K562 (cell line): ENCODE results near the gene KCNB1. TPM values are rescaled to one million over a fixed set of nuclear protein-coding genes. Genes with fewer than 3 reads are reported as not detected.

Experiments
- ATAC-seq: fragments of 200-7000 bp; cut with Tn5 transposase; 3 replicates; pipeline ENCODE4 v1.9.1; 2020; ENCODE audit warnings: moderate library complexity
- BruUV-seq: library from RNA; stranded (reverse); fragments of 400-500 nt; replicated peaks from 2 replicates; lab custom pipeline; 2021; lab: Mats Ljungman, UMichigan
- CTCF ChIA-PET: fragments of 300-600 bp; formaldehyde crosslinking; extraction: SDS; loops from one replicate; lab custom pipeline; 2021; ENCODE audit warnings: low intra/inter-chr PET ratio; lab: Yijun Ruan, JAX
- POLR2A ChIA-PET: fragments of 300-600, 350-650 bp; sonication (Branson Sonifier 250); formaldehyde crosslinking; extraction: SDS; loops from one replicate; lab custom pipeline; 2021; ENCODE audit warnings: antibody characterized with exemption, inconsistent platforms; lab: Yijun Ruan, JAX
- DNase-seq, 4 experiments: peaks; one replicate each; pipeline versions ENCODE4 v3.0.0 to v3.0.0-alpha.2; 2011 to 2018; ENCODE audit warnings: low spot score in 3 of 4, mixed read lengths in 3 of 4; ENCODE audit errors: extremely low read depth in 1 of 4
- FAIRE-seq: peaks from 2 replicates; lab custom pipeline; 2011; peaks lifted over from hg19 to GRCh38; lab: Jason Lieb, UNC
- H2AFZ ChIP-seq: 2 replicates; pipeline ENCODE4 v1.6.0; 2011; ENCODE audit warnings: low read depth, low read length, control low read depth, inconsistent platforms
- H3K27ac ChIP-seq: fragments of 200-600 bp; 3 replicates; pipeline ENCODE4 v1.8.0; 2011; ENCODE audit warnings: low read depth, mild to moderate bottlenecking, control low read depth, inconsistent platforms, low read length, moderate library complexity, mixed read lengths; ENCODE audit errors: extremely low read depth
- H3K27me3 ChIP-seq, 2 experiments: fragments of 300-600 bp in 1 of 2; 2 replicates in 1 of 2; 3 replicates in 1 of 2; pipeline versions ENCODE4 v1.6.0 to v1.8.0; 2011; ENCODE audit warnings: inconsistent platforms in 2 of 2, low read length in 2 of 2, mild to moderate bottlenecking in 1 of 2, mixed read lengths in 1 of 2, moderate library complexity in 1 of 2; ENCODE audit not compliant: control insufficient read depth in 2 of 2, insufficient read depth in 2 of 2
- H3K36me3 ChIP-seq: fragments of 300-600 bp; 3 replicates; pipeline ENCODE4 v1.8.0; 2011; ENCODE audit warnings: mild to moderate bottlenecking, low read length, inconsistent platforms; ENCODE audit not compliant: control insufficient read depth, insufficient read depth
- H3K4me1 ChIP-seq, 2 experiments: fragments of 200-600 bp in 1 of 2; replicated peaks in 1 of 2; 2 replicates in 1 of 2; 3 replicates in 1 of 2; pipeline versions ENCODE4 v1.5.1 to v1.8.0; 2011; ENCODE audit warnings: inconsistent platforms in 2 of 2, low read length in 2 of 2, mild to moderate bottlenecking in 1 of 2, mixed read lengths in 1 of 2, moderate library complexity in 1 of 2; ENCODE audit not compliant: control insufficient read depth in 2 of 2, insufficient read depth in 2 of 2
- H3K4me2 ChIP-seq: 2 replicates; pipeline ENCODE4 v1.6.1; 2011; ENCODE audit warnings: low read length, control low read depth, inconsistent platforms, mixed read lengths; ENCODE audit not compliant: insufficient read depth
- H3K4me3 ChIP-seq: fragments of 200-600 bp; sonication (generic), shearing (Covaris generic); 2 replicates; pipeline ENCODE4 v1.5.1; 2016; ENCODE audit warnings: control low read depth, inconsistent platforms
- H3K79me2 ChIP-seq: fragments of 200-600 bp; 3 replicates; pipeline ENCODE4 v1.8.0; 2011; ENCODE audit warnings: low read length, inconsistent platforms; ENCODE audit not compliant: control insufficient read depth, insufficient read depth
- H3K9ac ChIP-seq, 2 experiments: 2 replicates each; pipeline versions ENCODE4 v1.6.0 to v1.6.1; 2011; ENCODE audit warnings: low read depth in 2 of 2, low read length in 2 of 2, control low read depth in 1 of 2, inconsistent platforms in 1 of 2, mild to moderate bottlenecking in 1 of 2, mixed read lengths in 1 of 2; ENCODE audit not compliant: insufficient read depth in 1 of 2
- H3K9me1 ChIP-seq: one replicate; pipeline ENCODE4 v1.6.0; 2011; ENCODE audit warnings: inconsistent platforms, mild to moderate bottlenecking, low read length, moderate library complexity; ENCODE audit not compliant: control insufficient read depth, insufficient read depth
- H3K9me3 ChIP-seq: replicated peaks from 2 replicates; pipeline ENCODE4 v1.5.1; 2011; ENCODE audit warnings: low read depth, low read length, inconsistent platforms; ENCODE audit not compliant: control insufficient read depth, insufficient read depth
- H4K20me1 ChIP-seq: replicated peaks from 2 replicates; pipeline ENCODE4 v1.6.1; 2011; ENCODE audit warnings: low read length, inconsistent platforms, mixed read lengths; ENCODE audit not compliant: control insufficient read depth, insufficient read depth
- BDP1 ChIP-seq: IDR thresholded peaks from 3 replicates; pipeline ENCODE4 v1.6.1; 2011; ENCODE audit not compliant: insufficient read length, insufficient read depth
- TCF15 ChIP-seq: fragments of 250-450 bp; sonication (Bioruptor Pico); IDR thresholded peaks from 2 replicates; pipeline ENCODE4 v1.8.0; 2022; ENCODE audit warnings: moderate library complexity, mild to moderate bottlenecking, inconsistent platforms
- USF1 ChIP-seq: sonication (generic); formaldehyde crosslinking; IDR thresholded peaks from 2 replicates; pipeline ENCODE4 v1.9.0; 2022; ENCODE audit warnings: mild to moderate bottlenecking, missing genetic modification reagents
- WGBS: fragments of 100-300 bp; shearing (Covaris generic); methylation state at CpG from one replicate; pipeline ENCODE4 v1.1.6; 2016; ENCODE audit warnings: low coverage, mixed read lengths; ENCODE audit not compliant: insufficient coverage; ENCODE audit errors: missing lambda C conversion rate; 5-methylcytosine and 5-hydroxymethylcytosine counted together
- in situ Hi-C: fragments of 300-500 bp; cut with MboI; formaldehyde crosslinking; loops from 4 replicates; pipeline ENCODE4 v1.15.0; 2018; ENCODE audit warnings: inconsistent platforms, mixed read lengths
- intact Hi-C: fragments of 100-400 bp; cut with micrococcal nuclease; formaldehyde crosslinking; loops from 2 replicates; pipeline ENCODE4 v1.14.2; 2022
- polyA plus RNA-seq, 8 experiments: library from polyadenylated mRNA; depleted of rRNA in 4 of 8; stranded (reverse) in 5 of 8; unstranded in 3 of 8; fragments of >200 nt; fragmentation: Nextera tagmentation in 2 of 8; fragmentation: Illumina TruSeq in 1 of 8; extraction: Ambion mirVana in 2 of 8; extraction: Trizol in 1 of 8; gene quantifications; 2 replicates each; pipeline versions ENCODE4 v1.2.1 to v1.2.3, GENCODE V29; 2011 to 2014; ENCODE audit warnings: inconsistent platforms in 1 of 8, missing spikeins in 1 of 8
- total RNA-seq, 7 experiments: library from RNA; depleted of rRNA in 6 of 7; stranded (reverse); fragments of >200 nt in 6 of 7; fragmentation: Illumina TruSeq in 2 of 7; extraction: Trizol in 2 of 7; gene quantifications; 2 replicates each; pipeline versions ENCODE4 v1.2.1 to v1.2.3, GENCODE V29; 2011 to 2021; ENCODE audit warnings: low replicate concordance in 1 of 7

Gene KCNB1
- total and polyA plus RNA-seq, 9 of the 15 experiments (the other 6 are each of a cell fraction or from before 2014, with no cell fraction given), result 0.01 to 0.06 TPM; not detected in 7

- no peak overlapping the region for H3K9ac ChIP-seq
- no peak overlapping the region for H2AFZ ChIP-seq
- H3K4me1 ChIP-seq, result no peaks in the 10 kb centered on the region
- no peak overlapping the region for H3K4me3 ChIP-seq
- peaks cover 22 to 53% of the 10 kb centered on the region in 2 experiments; a peak in 4 of 5 replicates for H3K27me3 ChIP-seq
- H3K9me3 ChIP-seq, result no peaks in the 10 kb centered on the region
- POLR2A ChIA-PET, result interaction anchor here (1.1 kb wide), 1 partner anchor 14 kb away, joined by 3 read pairs; no protein-coding TSS in a partner anchor
- peaks cover 12% of the 10 kb centered on the region; the same call in 1 of the 2 replicates for H4K20me1 ChIP-seq
- H3K27ac ChIP-seq, result no peak overlapping the region
- FAIRE-seq, result no peak
- H3K36me3 ChIP-seq, result no peaks in the 10 kb centered on the region
- TF ChIP-seq USF1 (CRISPR knock-in tag) (no peak), BDP1 (no peak), TCF15 (no peak)
- TF ChIP-seq, all 486 proteins: peak for 0
- CTCF ChIA-PET, result no interaction called here
- no TSS peak for BruUV-seq
- no peak overlapping the region for H3K4me2 ChIP-seq
- no peaks in the 10 kb centered on the region for H3K9me1 ChIP-seq
- in situ Hi-C loops, result no loop called here
- ATAC-seq (no peak), DNase-seq (no peak)
- intact Hi-C loops, result no loop called here
- no peaks in the 10 kb centered on the region for H3K79me2 ChIP-seq
- 0% methylated on average over 9 of the region's 9 CpGs for WGBS
These were observed 64.5 kb downstream of the KCNB1 start for GRCh38 chr20:49417843-49418555.
